HG03025 (cell line): ENCODE data around the gene NAT9.
A peak's percentile ranks its signal among the peaks of the same experiment; 100 is the strongest.

Experiments
- ATAC-seq: cut with Tn5 transposase; IDR thresholded peaks from one replicate; pipeline ENCODE4 v1.9.1; 2021; ENCODE audit warnings: mild to moderate bottlenecking, moderate library complexity; ENCODE audit not compliant: unreplicated experiment, low FRiP score

Gene NAT9

GRCh38 chr17:74764751-74765286 is 11.3 kb downstream of the NAT9 start:
- ATAC-seq: no peak

- ATAC-seq: no peak
Measured at GRCh38 chr17:74763565-74764387, 12.4 kb downstream of the NAT9 start.

GRCh38 chr17:74761931-74762330 is 14.2 kb downstream of the NAT9 start:
- ATAC-seq: no peak

- no peak for ATAC-seq
Measured at GRCh38 chr17:74761419-74761818, 14.7 kb downstream of the NAT9 start.

GRCh38 chr17:74760404-74761105 is 15.6 kb downstream of the NAT9 start:
- ATAC-seq: no peak

- ATAC-seq: no peak
Measured at GRCh38 chr17:74759941-74760340, 16.2 kb downstream of the NAT9 start.

GRCh38 chr17:74759243-74759801 is 16.8 kb downstream of the NAT9 start:
- ATAC-seq: no peak

GRCh38 chr17:74758848-74759168 is 17.3 kb downstream of the NAT9 start:
- no peak for ATAC-seq

GRCh38 chr17:74757931-74758847 is 18.0 kb downstream of the NAT9 start:
- ATAC-seq: no peak

- no peak for ATAC-seq
Measured at GRCh38 chr17:74757502-74757901, 18.6 kb downstream of the NAT9 start.

GRCh38 chr17:74756891-74757290 is 19.3 kb downstream of the NAT9 start:
- no peak for ATAC-seq

- ATAC-seq: no peak
Measured at GRCh38 chr17:74755533-74755932, 20.6 kb downstream of the NAT9 start.

- ATAC-seq: no peak
Measured at GRCh38 chr17:74754832-74755231, 21.3 kb downstream of the NAT9 start.

- ATAC-seq: no peak
Measured at GRCh38 chr17:74752822-74753401, 23.2 kb downstream of the NAT9 start.

GRCh38 chr17:74752415-74752814 is 23.7 kb downstream of the NAT9 start:
- ATAC-seq: no peak

GRCh38 chr17:74750327-74751069 is 25.6 kb downstream of the NAT9 start:
- ATAC-seq: no peak

- no peak for ATAC-seq
Measured at GRCh38 chr17:74750039-74750326, 26.2 kb downstream of the NAT9 start.

- ATAC-seq: peak; percentile 6
Measured at GRCh38 chr17:74749279-74750038, 26.7 kb downstream of the NAT9 start.
